Fibroblast of lung (primary cell): Measurements from ENCODE around the gene SMAD4. TPM values are rescaled to one million over a fixed set of nuclear protein-coding genes. Genes with fewer than 3 reads are reported as not detected.

Experiments used
- DNase-seq, 2 donors: peaks; one replicate each; pipeline versions ENCODE4 v3.0.0 to v3.0.0-alpha.2; 2010; ENCODE audit warnings: low read depth in 2 of 2
- H2AFZ ChIP-seq: 2 replicates; pipeline ENCODE4 v1.5.1; 2012; ENCODE audit warnings: low read length, control low read depth, inconsistent platforms
- H3K27ac ChIP-seq: 2 replicates; pipeline ENCODE4 v1.5.1; 2011; ENCODE audit warnings: low read length, control low read depth; ENCODE audit not compliant: insufficient read depth
- H3K27me3 ChIP-seq: 2 replicates; pipeline ENCODE4 v1.5.1; 2011; ENCODE audit warnings: mild to moderate bottlenecking, low read length; ENCODE audit not compliant: control insufficient read depth, insufficient read depth
- H3K36me3 ChIP-seq: 2 replicates; pipeline ENCODE4 v1.5.1; 2011; ENCODE audit warnings: low read length; ENCODE audit not compliant: control insufficient read depth, insufficient read depth
- H3K4me1 ChIP-seq: 2 replicates; pipeline ENCODE4 v1.5.1; 2011; ENCODE audit warnings: low read length; ENCODE audit not compliant: control insufficient read depth, insufficient read depth; ENCODE audit errors: extremely low read depth
- H3K4me2 ChIP-seq: 2 replicates; pipeline ENCODE4 v1.5.1; 2011; ENCODE audit warnings: low read length, control low read depth; ENCODE audit not compliant: insufficient read depth; ENCODE audit errors: extremely low read depth
- H3K4me3 ChIP-seq, 4 experiments: fragments of 200-600 bp in 1 of 4; sonication (generic) in 1 of 4; replicated peaks in 1 of 4; 2 replicates each; pipeline ENCODE4 v1.5.1; 2011 to 2016; ENCODE audit warnings: low read length in 4 of 4, low read depth in 3 of 4, mild to moderate bottlenecking in 3 of 4, control low read depth in 2 of 4, inconsistent platforms in 1 of 4, mixed read lengths in 1 of 4; ENCODE audit not compliant: insufficient read depth in 1 of 4; ENCODE audit errors: control extremely low read depth in 1 of 4
- H3K79me2 ChIP-seq: 2 replicates; pipeline ENCODE4 v1.5.1; 2012; ENCODE audit warnings: mild to moderate bottlenecking, low read length, inconsistent platforms; ENCODE audit not compliant: control insufficient read depth, insufficient read depth
- H3K9ac ChIP-seq: 2 replicates; pipeline ENCODE4 v1.5.1; 2011; ENCODE audit warnings: mild to moderate bottlenecking, low read length, control low read depth; ENCODE audit not compliant: insufficient read depth
- H3K9me3 ChIP-seq: 2 replicates; pipeline ENCODE4 v1.5.1; 2012; ENCODE audit warnings: low read depth, low read length; ENCODE audit not compliant: control insufficient read depth, insufficient read depth
- H4K20me1 ChIP-seq: 2 replicates; pipeline ENCODE4 v1.5.1; 2011; ENCODE audit warnings: low read length; ENCODE audit not compliant: control insufficient read depth, insufficient read depth; ENCODE audit errors: extremely low read depth
- CTCF ChIP-seq, 2 donors: IDR thresholded peaks in 1 of 2; conservative IDR thresholded peaks in 1 of 2; 1 replicate in 1 of 2; 2 replicates in 1 of 2; pipeline ENCODE4 v1.5.1; 2011 to 2012; ENCODE audit warnings: low read length in 2 of 2, control low read depth in 1 of 2, inconsistent platforms in 1 of 2, low read depth in 1 of 2, mild to moderate bottlenecking in 1 of 2
- EZH2 ChIP-seq: IDR thresholded peaks from 2 replicates; pipeline ENCODE4 v1.5.1; 2012; ENCODE audit warnings: low read length, control low read depth, mild to moderate bottlenecking; ENCODE audit errors: missing control alignments
- polyA plus RNA-seq, 2 donors: library from polyadenylated mRNA; depleted of rRNA in 1 of 2; stranded (reverse) in 1 of 2; unstranded in 1 of 2; fragments of >200 nt; gene quantifications; 2 replicates each; pipeline ENCODE4 v1.2.1, GENCODE V29; 2011 to 2012; ENCODE audit warnings: missing spikeins in 1 of 2
- total RNA-seq: library from RNA; depleted of rRNA; stranded (reverse); fragments of >200 nt; gene quantifications from 2 replicates; pipeline ENCODE4 v1.2.1, GENCODE V29; 2014

Gene SMAD4
- total and polyA plus RNA-seq, 2 donors (not counting 1 experiment from before 2014, with no cell fraction given), result 71.5 to 161 TPM

DNA sequence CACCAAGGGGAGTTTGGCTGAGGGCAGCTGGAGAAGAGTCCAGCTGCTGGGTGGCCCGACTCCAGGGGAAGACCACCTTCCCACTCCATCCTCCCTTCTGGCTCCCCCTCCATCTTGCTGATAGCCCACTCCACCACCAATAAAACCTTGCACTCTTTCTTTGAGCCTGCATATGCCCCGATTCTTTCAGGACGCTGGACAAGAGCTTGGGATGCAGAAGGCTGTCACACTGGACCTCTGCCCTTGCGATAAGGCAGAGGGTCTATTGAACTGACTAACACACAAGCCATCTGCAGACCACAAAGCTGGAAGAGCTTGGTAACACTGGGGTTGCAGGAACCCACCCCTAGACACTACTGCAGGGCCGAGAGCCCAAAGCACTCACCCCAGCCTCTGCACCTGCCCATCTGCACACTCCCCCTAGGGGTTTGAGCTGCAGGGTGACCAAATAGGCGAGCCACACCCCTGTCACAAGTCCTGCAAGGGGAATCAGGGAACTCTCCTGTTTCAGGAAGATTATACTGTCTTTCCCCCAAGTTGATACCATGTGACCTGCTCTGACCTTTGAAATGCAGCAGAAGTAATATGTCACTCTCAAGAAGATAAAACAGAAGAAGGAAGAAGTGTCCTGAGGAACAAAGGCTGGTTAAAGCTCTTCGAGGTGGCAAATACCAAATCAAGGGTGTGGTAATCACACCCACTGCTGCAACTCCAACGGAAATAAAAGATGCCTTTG is 70.5 kb downstream of the SMAD4 start:
- H3K4me3 ChIP-seq, result no peak overlapping the region
- no peaks in the 10 kb centered on the region for H3K9me3 ChIP-seq
- H2AFZ ChIP-seq, result no peak overlapping the region
- H3K79me2 ChIP-seq, result no peaks in the 10 kb centered on the region
- no peaks in the 10 kb centered on the region for H3K4me1 ChIP-seq
- no peaks in the 10 kb centered on the region for H3K36me3 ChIP-seq
- H3K4me2 ChIP-seq, result no peak overlapping the region
- no peak for TF ChIP-seq CTCF (conservative IDR thresholded peaks at IDR 0.05 in 1 of 2, IDR thresholded peaks at IDR 0.05 in 1 of 2; ENCODE audit: low read depth in 1 of 2, low read length in 2 of 2)
- TF ChIP-seq EZH2, result no peak
- H3K27ac ChIP-seq, result no peak overlapping the region
- H4K20me1 ChIP-seq, result no peaks in the 10 kb centered on the region
- no peak overlapping the region for H3K9ac ChIP-seq
- no peak for DNase-seq
- H3K27me3 ChIP-seq, result no peaks in the 10 kb centered on the region

DNA sequence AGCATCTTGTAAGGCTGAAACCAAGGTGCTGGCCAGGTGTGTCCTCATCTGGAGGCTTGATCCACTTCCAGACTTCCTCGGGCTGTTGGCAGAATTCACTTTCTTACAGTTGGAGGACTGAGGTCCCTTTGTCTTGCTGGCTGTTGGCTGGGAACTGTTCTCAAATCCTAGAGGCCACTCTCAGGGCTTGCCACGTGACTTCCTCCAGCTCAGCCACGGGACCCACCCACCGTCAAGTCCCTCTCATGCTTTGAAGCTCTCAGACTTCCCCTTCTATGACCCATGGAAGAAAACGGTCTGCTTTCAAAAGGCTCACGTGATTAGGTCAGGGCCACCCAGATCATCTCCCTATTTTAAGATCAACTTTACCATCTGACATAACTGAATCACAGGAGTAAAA is 77.1 kb downstream of the SMAD4 start:
- no peak for DNase-seq
- no peaks in the 10 kb centered on the region for H3K79me2 ChIP-seq
- H3K36me3 ChIP-seq, result no peaks in the 10 kb centered on the region
- H4K20me1 ChIP-seq, result no peaks in the 10 kb centered on the region
- H2AFZ ChIP-seq, result no peak overlapping the region
- H3K4me2 ChIP-seq, result no peak overlapping the region
- no peak for TF ChIP-seq CTCF (conservative IDR thresholded peaks at IDR 0.05 in 1 of 2, IDR thresholded peaks at IDR 0.05 in 1 of 2; ENCODE audit: low read depth in 1 of 2, low read length in 2 of 2)
- TF ChIP-seq EZH2, result no peak
- H3K27me3 ChIP-seq, result no peaks in the 10 kb centered on the region
- H3K4me1 ChIP-seq, result no peaks in the 10 kb centered on the region
- H3K9ac ChIP-seq, result no peak overlapping the region
- no peak overlapping the region for H3K27ac ChIP-seq
- no peaks in the 10 kb centered on the region for H3K9me3 ChIP-seq
- no peak overlapping the region for H3K4me3 ChIP-seq

DNA sequence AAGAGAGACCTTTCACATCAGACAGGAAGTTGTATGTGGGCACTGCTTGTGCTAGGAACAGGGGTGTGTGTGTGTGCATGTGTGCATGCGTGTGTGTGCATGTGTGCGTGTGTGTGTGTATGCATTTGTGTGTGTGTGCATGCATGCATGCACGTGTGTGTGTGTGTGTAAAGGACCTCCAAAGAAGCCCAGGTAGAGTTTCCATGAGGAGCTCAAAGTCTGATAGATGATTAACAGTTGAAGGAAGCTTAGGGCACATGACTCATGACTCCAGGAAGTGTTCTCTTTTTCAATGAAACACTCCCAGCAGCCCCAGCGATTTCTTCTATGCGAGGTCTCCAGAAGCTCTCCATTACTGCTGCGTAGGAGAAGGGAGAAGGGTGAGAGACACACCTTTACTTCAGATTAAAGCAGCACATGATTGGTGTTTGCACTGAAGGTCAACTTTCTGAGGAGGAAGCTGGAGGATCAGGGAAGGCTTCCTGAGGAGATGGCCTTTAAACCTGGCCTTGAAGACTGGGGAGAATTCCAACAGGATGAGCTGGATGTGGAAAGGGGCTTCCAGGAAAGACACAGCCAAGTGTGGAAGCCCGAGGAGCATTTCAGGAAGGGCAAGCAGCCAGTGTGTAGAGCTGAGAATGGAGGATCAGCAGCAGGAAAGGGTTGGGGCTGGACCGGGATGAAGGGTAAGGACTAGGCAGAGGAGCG is 77.7 kb downstream of the SMAD4 start:
- Histone ChIP-seq H3K9me3 (no peaks in the 10 kb centered on the region), H3K4me1 (no peaks in the 10 kb centered on the region), H3K9ac (no peak overlapping the region), H3K4me2 (no peak overlapping the region), H3K27ac (no peak overlapping the region), H3K27me3 (no peaks in the 10 kb centered on the region), H2AFZ (peak overlapping the region; percentile 35), H3K79me2 (no peaks in the 10 kb centered on the region), H3K4me3 (no peak overlapping the region), H4K20me1 (no peaks in the 10 kb centered on the region), H3K36me3 (no peaks in the 10 kb centered on the region)
- TF ChIP-seq CTCF (conservative IDR thresholded peaks at IDR 0.05 in 1 of 2, IDR thresholded peaks at IDR 0.05 in 1 of 2; ENCODE audit: low read depth in 1 of 2, low read length in 2 of 2) (no peak), EZH2 (no peak)
- DNase-seq, result no peak
